Measurements from ENCODE around the gene KDM6B. TPM values are rescaled to one million over a fixed set of nuclear protein-coding genes. Genes with fewer than 3 reads are reported as not detected.

Gene KDM6B
- total RNA-seq, 2 experiments from 2014 or later = 49.2 to 53.8 TPM

GRCh38 chr17:7841915-7842379 lies 7.9 kb downstream of the KDM6B start:
- H3K27me3 Mint-ChIP-seq = no peaks in the 10 kb centered on the region
- ChIA-PET CTCF (interaction anchor here (0.8 to 1.2 kb wide), 2 partner anchors 9 to 17 kb away, joined by 3 to 5 read pairs; no protein-coding TSS in a partner anchor), POLR2A (interaction anchor here (0.5 to 6.6 kb wide), 12 partner anchors 9 to 406 kb away, joined by 3 to 35 read pairs (median 4); partner anchors contain the start of genes CNTROB, NAA38, RNF227 and TMEM88)
- peak; percentile 9 for ATAC-seq
- H3K4me1 Mint-ChIP-seq (ENCODE audit: low read depth) = peaks cover 55% of the 10 kb centered on the region
- DNase-seq = peak; percentile 90
- intact Hi-C loops (cut with micrococcal nuclease) = loop anchor here (2.0 to 5.0 kb wide), 2 partner anchors 15 to 45 kb away; partner anchors contain the start of genes CHD3 and NAA38
- H3K27ac Mint-ChIP-seq = peak overlapping the region; percentile 98
- H3K9me3 Mint-ChIP-seq = no peaks in the 10 kb centered on the region
- H3K4me3 Mint-ChIP-seq = peak overlapping the region; percentile 83
- peaks cover 38% of the 10 kb centered on the region for H3K36me3 Mint-ChIP-seq (ENCODE audit: low read depth)
- no peak for TF ChIP-seq CTCF (IDR thresholded peaks at IDR 0.05)

GRCh38 chr17:7842380-7843256 lies 8.6 kb downstream of the KDM6B start:
- H3K4me1 Mint-ChIP-seq (ENCODE audit: low read depth) = peaks cover 54% of the 10 kb centered on the region
- no peaks in the 10 kb centered on the region for H3K27me3 Mint-ChIP-seq
- H3K36me3 Mint-ChIP-seq (ENCODE audit: low read depth) = peaks cover 42% of the 10 kb centered on the region
- peak overlapping the region; percentile 83 for H3K4me3 Mint-ChIP-seq
- H3K9me3 Mint-ChIP-seq = no peaks in the 10 kb centered on the region
- peak overlapping the region; percentile 98 for H3K27ac Mint-ChIP-seq
- DNase-seq (peak; percentile 98), ATAC-seq (peak; percentile 35)
- ChIA-PET CTCF (interaction anchor here (1.0 to 1.8 kb wide), 3 partner anchors 8 to 15 kb away, joined by 3 to 5 read pairs (median 5); partner anchors contain the start of genes CYB5D1 and NAA38), POLR2A (interaction anchor here (0.6 to 6.6 kb wide), 14 partner anchors 8 to 406 kb away, joined by 3 to 35 read pairs (median 4); partner anchors contain the start of genes CNTROB, NAA38, RNF227 and TMEM88)
- intact Hi-C loops (cut with micrococcal nuclease) = loop anchor here (2.0 to 5.0 kb wide), 2 partner anchors 14 to 45 kb away; partner anchors contain the start of genes CHD3 and NAA38
- no peak for TF ChIP-seq CTCF (IDR thresholded peaks at IDR 0.05)

GRCh38 chr17:7843257-7843535 lies 9.2 kb downstream of the KDM6B start:
- H3K9me3 Mint-ChIP-seq = no peaks in the 10 kb centered on the region
- ChIA-PET CTCF (interaction anchor here (1.0 to 1.8 kb wide), 3 partner anchors 8 to 14 kb away, joined by 3 to 5 read pairs (median 5); partner anchors contain the start of genes CYB5D1 and NAA38), POLR2A (interaction anchor here (0.6 to 6.6 kb wide), 8 partner anchors 8 to 156 kb away, joined by 3 to 35 read pairs (median 4); partner anchors contain the start of genes NAA38, TMEM88 and TP53)
- no peaks in the 10 kb centered on the region for H3K27me3 Mint-ChIP-seq
- DNase-seq (no peak), ATAC-seq (peak; percentile 1)
- H3K27ac Mint-ChIP-seq = peak overlapping the region; percentile 98
- no peak for TF ChIP-seq CTCF (IDR thresholded peaks at IDR 0.05)
- intact Hi-C loops (cut with micrococcal nuclease) = loop anchor here (2.0 to 5.0 kb wide), 2 partner anchors 14 to 44 kb away; partner anchors contain the start of genes CHD3 and NAA38
- H3K4me3 Mint-ChIP-seq = peak overlapping the region; percentile 83
- H3K36me3 Mint-ChIP-seq (ENCODE audit: low read depth) = peaks cover 44% of the 10 kb centered on the region
- peaks cover 52% of the 10 kb centered on the region for H3K4me1 Mint-ChIP-seq (ENCODE audit: low read depth)

- CTCF ChIA-PET = interaction anchor here (1.0 to 1.8 kb wide), 2 partner anchors 9 to 14 kb away, joined by 3 to 5 read pairs; partner anchors contain the start of genes CYB5D1 and NAA38
- H3K4me1 Mint-ChIP-seq (ENCODE audit: low read depth) = peaks cover 50% of the 10 kb centered on the region
- DNase-seq (peak; percentile 94), ATAC-seq (peak; percentile 25)
- peak overlapping the region; percentile 83 for H3K4me3 Mint-ChIP-seq
- H3K27me3 Mint-ChIP-seq = no peaks in the 10 kb centered on the region
- TF ChIP-seq CTCF (IDR thresholded peaks at IDR 0.05) = no peak
- H3K27ac Mint-ChIP-seq = peak overlapping the region; percentile 98
- H3K9me3 Mint-ChIP-seq = no peaks in the 10 kb centered on the region
- H3K36me3 Mint-ChIP-seq (ENCODE audit: low read depth) = peaks cover 45% of the 10 kb centered on the region
- intact Hi-C loops (cut with micrococcal nuclease) = loop anchor here (2.0 to 5.0 kb wide), 2 partner anchors 13 to 44 kb away; partner anchors contain the start of genes CHD3 and NAA38
- POLR2A ChIA-PET = interaction anchor here (0.6 to 6.6 kb wide), 7 partner anchors 9 to 157 kb away, joined by 3 to 35 read pairs (median 5); partner anchors contain the start of genes NAA38, TMEM88 and TP53
Observed at GRCh38 chr17:7843536-7844291, 9.7 kb downstream of the KDM6B start.
